ENCODE data around the gene CEP85L. TPM values are rescaled to one million over a fixed set of nuclear protein-coding genes. Genes with fewer than 3 reads are reported as not detected.

CEP85L gene
- total and polyA plus RNA-seq, 2 of the 4 experiments (the other 2 are of a cell fraction): 2.3 to 25.6 TPM

GRCh38 chr6:118584911-118585310 lies 66.5 kb downstream of the CEP85L start:
- ChIA-PET POLR2A (ENCODE audit: unreplicated experiment) (no interaction called here), CTCF (no interaction called here)
- H3K18ac ChIP-seq (ENCODE audit: low read depth, low read length): no peak overlapping the region
- no peak overlapping the region for H4K91ac ChIP-seq (ENCODE audit: insufficient read depth, low read depth, low read length)
- H4K20me1 ChIP-seq (ENCODE audit: insufficient read depth, low read length): no peaks in the 10 kb centered on the region; the same call in 1 of the 2 replicates
- no peak overlapping the region for H4K8ac ChIP-seq (ENCODE audit: low read depth in 2 of 2, low read length in 2 of 2)
- no peak overlapping the region for H2AFZ ChIP-seq (replicated peaks; ENCODE audit: low read length, poor library complexity)
- no peaks in the 10 kb centered on the region for H3K9me3 ChIP-seq (ENCODE audit: control insufficient read depth, insufficient read depth, low read length)
- BruUV-seq (replicated peaks): no TSS peak
- no peak overlapping the region for H2BK5ac ChIP-seq (ENCODE audit: low read depth, low read length, poor library complexity, severe bottlenecking)
- H3K4me2 ChIP-seq (ENCODE audit: low read depth, low read length): no peak overlapping the region
- no peak overlapping the region for H2AK5ac ChIP-seq (ENCODE audit: low read depth, low read length)
- WGBS, 2 experiments (ENCODE audit: extremely low coverage in 2 of 2, insufficient read length in 1 of 2): 100% methylated on average over 1 of the region's 5 CpGs; no CpG with 5 or more reads in 1 of the 2 experiments
- ATAC-seq (ENCODE audit: low read depth) (no peak), DNase-seq (no peak)
- no peak overlapping the region for H3K14ac ChIP-seq (replicated peaks; ENCODE audit: low read depth, low read length)
- in situ Hi-C loops (cut with MboI; ENCODE audit: low sequenced_read_pairs) (no loop called here), intact Hi-C loops (cut with micrococcal nuclease) (no loop called here), dilution Hi-C loops (cut with HindIII; ENCODE audit: low sequenced_read_pairs, unreplicated experiment) (no loop called here)
- no peak overlapping the region for H2BK15ac ChIP-seq (ENCODE audit: low read depth, low read length)
- no peak overlapping the region for H3K23ac ChIP-seq (ENCODE audit: low read depth, low read length)
- H3K56ac ChIP-seq (ENCODE audit: extremely low read depth, insufficient read depth, low read length): no peak overlapping the region
- H3K9ac ChIP-seq (ENCODE audit: low read depth, low read length): no peak overlapping the region
- H3K4me3 ChIP-seq (ENCODE audit: insufficient read depth, low read depth, low read length): no peak overlapping the region
- H3K27me3 ChIP-seq (ENCODE audit: control insufficient read depth, insufficient read depth, low read length): no peaks in the 10 kb centered on the region
- TF ChIP-seq POLR2A (IDR thresholded peaks at IDR 0.05; ENCODE audit: low read depth, low read length) (no peak), CEBPB (IDR thresholded peaks at IDR 0.05; ENCODE audit: low read depth, low read length) (no peak)
- H3K9me1 ChIP-seq (ENCODE audit: insufficient read depth, low read length): no peaks in the 10 kb centered on the region
- H3K36me3 ChIP-seq (ENCODE audit: control insufficient read depth, insufficient read depth, low read length): no peaks in the 10 kb centered on the region
- no peak overlapping the region for H3K27ac ChIP-seq (ENCODE audit: insufficient read depth, low read length)
- no peak overlapping the region for H2BK120ac ChIP-seq (ENCODE audit: low read depth, low read length)
- peaks cover 15% of the 10 kb centered on the region for H3K4me1 ChIP-seq (ENCODE audit: control insufficient read depth, insufficient read depth, low read length)
- H3K4ac ChIP-seq (ENCODE audit: low read depth, low read length): no peak overlapping the region
- peaks cover 27 to 58% of the 10 kb centered on the region in 2 experiments for H3K79me1 ChIP-seq (ENCODE audit: low read depth in 1 of 2, low read length in 2 of 2)
- H2BK20ac ChIP-seq (ENCODE audit: low read depth, low read length): no peak overlapping the region
- H2AK9ac ChIP-seq (replicated peaks; ENCODE audit: low read depth, low read length, poor library complexity): no peak overlapping the region
- no peak overlapping the region for H4K5ac ChIP-seq (ENCODE audit: low read depth, low read length)
